ENCODE results near the gene ALDH4A1.

Gene ALDH4A1

GRCh38 chr1:18922848-18923755 is 20.7 kb upstream of the ALDH4A1 start:
- DNase-seq (ENCODE audit: low read depth, low spot score) = no peak

- peak; percentile 41 for DNase-seq (ENCODE audit: low read depth, low spot score)
Observed at GRCh38 chr1:18922319-18922726, 20.0 kb upstream of the ALDH4A1 start.

GRCh38 chr1:18921516-18922251 is 19.3 kb upstream of the ALDH4A1 start:
- no peak for DNase-seq (ENCODE audit: low read depth, low spot score)

GRCh38 chr1:18920931-18921330 is 18.6 kb upstream of the ALDH4A1 start:
- no peak for DNase-seq (ENCODE audit: low read depth, low spot score)

GRCh38 chr1:18919956-18920355 is 17.6 kb upstream of the ALDH4A1 start:
- DNase-seq (ENCODE audit: low read depth, low spot score) = no peak

- DNase-seq (ENCODE audit: low read depth, low spot score) = no peak
Observed at GRCh38 chr1:18919197-18919905, 17.0 kb upstream of the ALDH4A1 start.

- no peak for DNase-seq (ENCODE audit: low read depth, low spot score)
Observed at GRCh38 chr1:18918417-18918816, 16.1 kb upstream of the ALDH4A1 start.

- DNase-seq (ENCODE audit: low read depth, low spot score) = no peak
Observed at GRCh38 chr1:18917071-18917799, 14.9 kb upstream of the ALDH4A1 start.

GRCh38 chr1:18915341-18915740 is 13.0 kb upstream of the ALDH4A1 start:
- DNase-seq (ENCODE audit: low read depth, low spot score) = no peak

GRCh38 chr1:18913065-18913835 is 10.9 kb upstream of the ALDH4A1 start:
- peak; percentile 51 for DNase-seq (ENCODE audit: low read depth, low spot score)

- no peak for DNase-seq (ENCODE audit: low read depth, low spot score)
Observed at GRCh38 chr1:18912550-18912949, 10.2 kb upstream of the ALDH4A1 start.

- no peak for DNase-seq (ENCODE audit: low read depth, low spot score)
Observed at GRCh38 chr1:18908911-18909771, 6.8 kb upstream of the ALDH4A1 start.

- DNase-seq (ENCODE audit: low read depth, low spot score) = no peak
Observed at GRCh38 chr1:18907917-18908845, 5.8 kb upstream of the ALDH4A1 start.

- peak; percentile 45 for DNase-seq (ENCODE audit: low read depth, low spot score)
Observed at GRCh38 chr1:18907021-18907916, 4.9 kb upstream of the ALDH4A1 start.

- DNase-seq (ENCODE audit: low read depth, low spot score) = no peak
Observed at GRCh38 chr1:18903291-18903756, 969 bp upstream of the ALDH4A1 start.

- DNase-seq (ENCODE audit: low read depth, low spot score) = no peak
Observed at GRCh38 chr1:18901952-18902522, 318 bp downstream of the ALDH4A1 start.

Measured in smooth muscle cell of the brain vasculature (primary cell).